OCI-M2 (cell line): ENCODE measurements around the gene DCAF8.

Source experiments
- DNase-seq: peaks from one replicate; lab custom pipeline; 2025; ENCODE audit not compliant: unreplicated experiment; lab: John Stamatoyannopoulos, UW

Gene DCAF8

GRCh38 chr1:160205242-160206035 is 56.9 kb downstream of the DCAF8 start, which contains the start of gene PEA15:
PEA15 (plus strand) TSS chr1:160205384; CDS start chr1:160211545, 6,161 bp downstream.
- no peak for DNase-seq

DNA sequence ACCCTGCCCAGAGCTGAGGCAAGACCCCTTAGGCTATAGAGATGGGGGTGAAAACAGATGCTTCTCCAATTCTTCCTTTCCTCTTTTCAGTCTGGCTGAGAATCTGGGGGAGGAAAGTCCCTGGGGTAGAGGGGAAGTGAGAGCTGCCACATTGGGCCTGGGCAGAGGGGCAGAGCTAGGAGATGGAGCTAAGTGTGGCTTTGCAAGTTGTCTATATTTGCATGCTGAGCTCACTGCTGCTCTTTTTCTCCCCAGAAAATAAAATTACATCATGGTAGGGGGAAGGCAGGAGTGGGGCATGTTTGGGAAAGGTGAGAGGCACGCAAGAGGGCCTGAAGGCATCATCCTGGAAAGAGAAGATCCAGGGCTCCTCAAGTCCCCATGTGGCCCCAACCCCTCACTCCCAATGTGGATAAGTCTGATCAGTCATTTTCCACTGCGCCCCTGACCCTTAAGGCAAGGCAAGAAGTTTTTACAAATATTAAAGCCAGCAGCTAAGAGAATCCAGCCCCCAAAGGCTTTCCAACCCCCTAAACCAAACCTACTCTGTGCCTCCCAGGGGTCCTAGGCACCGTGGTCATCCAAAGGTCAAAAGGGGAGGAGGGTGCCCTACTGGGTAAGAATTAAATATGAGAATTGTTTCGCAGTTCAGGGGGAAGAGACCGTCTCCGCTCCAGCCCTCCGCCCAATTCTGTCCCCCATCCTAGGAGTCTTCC is 57.7 kb downstream of the DCAF8 start:
- no peak for DNase-seq

DNA sequence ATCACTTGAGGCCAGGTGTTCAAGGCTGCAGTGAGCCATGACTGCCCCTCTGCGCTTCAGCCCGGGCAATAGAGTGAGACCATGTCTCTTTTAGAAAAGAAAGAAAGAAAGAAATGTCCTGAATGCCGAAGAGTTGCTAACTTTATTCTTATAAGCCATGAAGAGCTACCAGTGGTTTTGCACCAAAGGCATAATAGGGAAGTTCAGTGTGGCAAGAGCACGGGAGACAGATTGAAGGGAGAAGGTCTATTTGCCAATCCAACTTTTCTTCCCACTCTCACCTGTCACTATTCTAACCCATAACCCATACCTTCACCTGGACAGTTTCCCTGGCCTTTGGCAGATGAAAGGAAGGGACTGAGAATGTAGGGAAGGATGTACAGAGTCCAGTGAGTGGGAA is 61.6 kb downstream of the DCAF8 start:
- no peak for DNase-seq

DNA sequence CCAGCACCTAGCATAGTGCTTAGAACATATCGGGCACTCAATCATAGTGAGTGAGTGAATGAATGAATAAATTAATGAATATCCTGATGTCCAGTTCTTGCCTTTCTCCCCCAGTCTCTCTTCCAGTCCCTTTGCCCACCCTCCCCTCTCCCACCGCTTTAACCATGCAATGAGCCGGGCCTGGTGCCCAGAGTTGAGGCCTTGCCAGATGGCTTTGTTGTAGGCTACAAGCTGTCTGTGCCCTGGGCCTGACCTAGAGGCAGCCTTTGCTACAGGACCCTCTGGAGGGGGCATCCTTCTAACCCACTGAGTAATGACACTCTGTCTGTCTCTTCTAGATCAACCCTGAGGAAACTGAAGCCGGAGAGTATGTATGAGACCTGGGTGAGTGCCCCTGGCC is 65.1 kb downstream of the DCAF8 start:
- no peak for DNase-seq

DNA sequence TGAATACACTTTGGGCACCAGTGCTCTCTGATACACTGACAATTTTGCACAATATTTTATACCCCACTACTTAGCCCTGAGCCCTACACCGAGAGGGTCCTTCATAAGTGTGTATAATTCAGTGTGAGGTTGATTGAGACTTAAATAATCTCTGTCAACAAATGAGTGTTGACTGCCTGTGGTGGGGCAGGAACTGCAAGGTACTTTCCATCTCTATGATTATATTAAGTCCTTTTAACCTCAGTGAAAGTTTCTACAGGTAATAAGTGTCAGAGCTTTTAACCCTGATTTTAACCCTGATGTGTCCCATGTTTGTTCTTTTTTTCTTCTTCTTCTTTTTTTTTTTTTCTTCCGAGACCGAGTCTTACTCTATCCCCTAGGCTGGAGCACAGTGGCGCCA is 66.2 kb downstream of the DCAF8 start:
- no peak for DNase-seq

DNA sequence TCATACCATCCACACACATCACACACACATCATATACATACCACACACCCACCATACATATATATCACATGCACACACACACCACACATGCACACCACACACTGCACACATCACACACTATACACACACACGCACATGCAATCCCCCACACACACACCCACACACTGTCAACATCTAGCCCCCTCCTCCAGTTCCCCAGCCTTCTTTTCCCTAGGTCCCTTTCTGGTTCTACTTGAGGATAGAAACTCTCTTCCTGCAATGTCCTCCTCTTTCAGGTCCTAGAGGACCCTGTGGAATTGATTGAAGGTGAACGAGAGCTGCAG is 67.7 kb downstream of the DCAF8 start:
- DNase-seq: no peak

GRCh38 chr1:160193832-160194736 is 68.3 kb downstream of the DCAF8 start:
- no peak for DNase-seq

DNA sequence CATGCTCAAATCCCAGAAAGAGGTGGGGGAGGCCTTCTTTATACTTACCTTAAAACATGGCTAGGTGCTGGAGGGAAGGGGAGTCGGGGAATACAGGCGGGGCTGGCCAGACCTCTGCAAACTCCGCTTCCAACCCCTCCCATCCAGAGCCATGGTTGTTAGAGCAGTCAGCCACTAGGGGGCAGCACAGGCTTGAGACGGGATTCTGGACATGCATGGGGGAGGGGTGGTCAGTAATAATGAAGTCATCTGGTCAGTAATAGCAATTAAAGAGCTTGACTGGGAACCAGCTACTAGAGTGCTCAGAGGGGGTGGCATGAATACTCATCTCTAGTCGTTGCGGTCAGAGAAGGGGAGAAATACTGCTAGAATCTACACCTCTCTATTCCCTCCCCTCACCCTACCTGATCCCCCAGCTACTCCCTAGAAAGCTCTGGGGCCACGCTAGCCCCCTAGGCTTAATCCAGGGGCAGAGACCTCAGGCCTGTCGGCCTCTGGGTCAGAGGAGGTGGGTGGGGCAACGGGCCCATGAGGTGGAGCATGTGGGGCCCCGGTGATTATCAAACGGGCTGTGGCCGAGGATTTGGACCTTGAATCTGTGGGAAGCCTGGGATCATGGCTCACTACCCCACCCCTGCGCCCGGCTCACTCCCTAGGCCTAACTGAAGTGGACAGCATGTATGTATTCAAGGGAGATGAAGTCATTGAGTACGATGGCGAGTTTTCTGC is 69.1 kb downstream of the DCAF8 start:
- DNase-seq: no peak

DNA sequence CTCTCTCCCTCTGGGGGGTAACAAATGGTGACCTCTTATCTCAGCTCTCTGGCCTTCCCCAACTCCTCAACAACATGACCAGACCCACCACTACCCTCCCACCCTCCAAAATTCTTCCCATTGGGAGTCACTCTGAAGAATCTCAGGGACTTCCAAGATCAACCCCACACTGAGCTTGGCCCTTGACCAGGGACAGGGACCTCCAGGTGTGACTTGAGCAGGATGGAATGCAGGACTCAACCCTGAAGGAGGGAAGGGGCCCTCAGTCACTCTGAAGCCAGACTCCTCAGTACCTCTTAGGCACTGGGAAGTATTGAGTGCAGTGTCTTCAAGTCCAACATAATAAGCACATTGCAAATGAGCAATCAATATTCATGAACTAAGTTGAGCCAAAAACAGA is 70.1 kb downstream of the DCAF8 start:
- no peak for DNase-seq

- no peak for DNase-seq
Observed at GRCh38 chr1:160191756-160192155, 70.6 kb downstream of the DCAF8 start.

GRCh38 chr1:160189649-160190625 is 72.4 kb downstream of the DCAF8 start, which contains the start of gene CASQ1:
CASQ1 (plus strand) TSS chr1:160190575; CDS start chr1:160190752, 177 bp downstream.
- no peak for DNase-seq

DNA sequence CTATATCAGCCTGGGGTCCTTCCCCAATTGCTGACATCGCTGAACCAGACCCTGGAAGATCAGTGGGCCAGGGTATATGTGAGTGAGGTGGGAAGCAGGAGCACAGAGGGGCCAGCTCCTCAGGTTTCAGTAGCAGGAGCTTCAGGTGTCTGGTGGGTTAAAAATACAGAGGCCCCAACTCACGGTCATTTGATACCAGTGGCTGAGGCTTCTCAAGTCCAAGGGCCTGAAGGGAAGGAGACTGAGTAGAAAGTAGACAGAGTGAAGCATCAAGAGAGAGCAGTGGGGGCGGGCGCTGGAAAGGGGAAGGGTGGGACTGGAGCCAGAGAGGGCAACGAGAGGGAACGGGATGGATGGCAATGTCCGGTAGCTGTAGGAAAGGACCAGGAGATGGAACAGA is 74.0 kb downstream of the DCAF8 start:
- DNase-seq: no peak

DNA sequence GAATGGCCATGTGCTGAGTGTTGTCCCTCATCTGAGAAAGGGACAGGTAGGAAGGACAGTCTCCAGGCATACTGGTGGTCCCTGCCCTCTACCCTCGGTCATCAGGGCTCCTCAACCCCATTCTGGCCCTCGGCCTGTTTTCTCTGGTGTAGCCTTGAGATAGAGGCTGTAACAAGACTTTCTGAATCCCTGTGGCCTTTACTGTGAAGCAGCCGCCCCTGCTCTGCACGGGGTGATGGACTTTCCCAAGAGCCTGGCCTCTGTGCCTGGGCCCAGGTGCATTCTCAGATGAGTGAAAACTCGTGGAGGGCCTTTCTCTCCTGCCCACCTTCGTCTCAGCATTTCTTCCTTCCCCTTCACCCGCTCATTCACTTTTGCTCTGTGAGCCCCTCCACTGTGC is 74.9 kb downstream of the DCAF8 start:
- DNase-seq: no peak

DNA sequence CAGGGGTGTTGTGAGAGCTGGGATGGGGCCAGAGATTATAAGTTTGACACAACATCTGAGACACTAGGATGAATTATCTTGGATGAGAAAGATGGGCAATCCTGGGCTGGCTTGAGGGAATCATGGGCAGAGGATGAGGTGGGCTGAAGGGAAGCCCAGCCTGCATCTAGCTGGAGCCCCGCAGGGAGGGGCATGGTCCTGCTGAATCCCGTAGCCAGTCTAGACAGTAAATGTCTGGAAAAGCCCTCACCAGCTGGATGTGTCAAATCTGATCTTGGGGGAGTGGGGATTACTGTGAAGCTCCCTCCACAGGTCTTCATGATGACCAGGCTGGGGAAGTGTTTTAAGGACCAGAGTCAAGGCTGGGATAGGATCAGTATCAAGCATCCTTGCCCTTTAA is 75.6 kb downstream of the DCAF8 start:
- DNase-seq: no peak

DNA sequence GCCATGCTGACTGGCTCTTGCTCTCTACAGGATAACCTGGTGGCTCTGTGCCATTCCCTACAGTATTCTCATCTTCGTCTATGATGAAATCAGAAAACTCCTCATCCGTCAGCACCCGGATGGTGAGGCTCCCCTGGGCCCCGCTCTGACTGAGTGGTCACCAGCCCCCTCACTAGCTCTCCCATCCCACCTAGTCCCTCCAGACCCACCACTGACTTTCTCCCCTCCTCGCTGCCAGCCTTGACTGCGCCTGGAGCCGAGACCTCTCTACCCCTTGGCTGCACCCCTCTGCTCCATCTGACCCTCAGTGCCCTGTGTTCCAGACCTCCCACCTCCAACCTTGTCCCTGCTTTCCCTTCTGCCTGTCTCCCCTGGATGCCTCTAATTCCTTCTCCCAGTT is 76.1 kb downstream of the DCAF8 start:
- DNase-seq: no peak

DNA sequence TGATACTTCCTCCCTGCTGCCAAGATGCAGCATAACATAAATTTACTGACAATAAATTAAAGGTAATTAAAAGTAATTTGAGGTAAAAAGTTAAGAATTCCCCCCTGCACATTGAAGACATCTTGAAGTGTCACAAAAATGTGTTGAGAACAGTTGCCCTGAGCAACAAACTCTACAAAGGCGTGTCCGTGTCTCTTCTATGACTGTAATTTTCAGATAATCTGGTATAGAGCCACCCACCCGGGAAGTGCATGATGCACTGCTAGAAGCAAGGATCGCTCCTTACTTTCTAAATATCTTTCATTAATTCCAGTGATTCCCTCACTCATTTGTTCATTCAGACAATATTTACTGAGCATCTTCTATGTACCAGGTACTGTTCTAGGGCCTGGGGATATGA is 83.0 kb downstream of the DCAF8 start:
- no peak for DNase-seq

GRCh38 chr1:160178731-160179130 is 83.6 kb downstream of the DCAF8 start:
- DNase-seq: no peak

DNA sequence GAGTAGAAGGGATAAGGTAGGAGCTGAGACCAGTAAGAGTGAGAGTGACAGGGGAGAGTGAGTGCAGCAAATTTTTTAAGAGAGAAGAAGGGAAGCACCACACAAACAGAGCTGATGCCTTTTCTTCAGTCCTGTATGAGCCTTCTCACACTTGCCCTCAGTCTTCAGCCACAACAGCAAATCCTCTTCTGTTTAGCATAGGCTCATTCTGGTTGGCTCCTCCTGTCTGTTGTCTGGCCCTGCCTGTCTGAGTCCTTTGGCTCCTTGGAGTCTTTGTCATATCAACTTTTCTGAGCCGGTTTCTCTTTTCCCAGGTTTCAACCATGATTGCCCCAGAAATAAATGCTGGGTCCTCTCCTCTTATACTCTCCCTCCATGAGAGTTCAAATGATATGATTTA is 84.7 kb downstream of the DCAF8 start:
- DNase-seq: no peak

GRCh38 chr1:160177231-160177630 is 85.1 kb downstream of the DCAF8 start:
- DNase-seq: no peak

DNA sequence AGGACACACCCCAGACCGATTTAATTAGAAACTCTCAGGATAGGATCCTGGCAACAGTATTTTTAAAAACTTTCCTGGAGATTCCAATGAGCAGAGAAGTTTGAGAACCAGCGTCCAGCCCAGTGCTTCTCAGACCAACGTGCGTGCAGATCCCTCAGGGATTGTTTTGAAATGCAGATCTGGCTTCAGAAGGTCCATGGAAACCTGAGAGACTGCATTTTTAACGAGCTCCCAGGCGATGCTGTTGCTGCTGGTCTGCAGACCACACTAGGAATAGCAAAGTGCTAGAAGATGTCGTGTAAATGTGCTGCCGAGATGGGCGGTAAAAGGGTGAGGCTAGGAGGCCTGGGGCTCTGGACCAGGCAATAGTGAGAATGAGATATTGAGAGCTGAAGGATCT is 90.4 kb downstream of the DCAF8 start:
- DNase-seq: no peak
